ENCODE measurements around the gene SLC11A2. TPM values are rescaled to one million over a fixed set of nuclear protein-coding genes. Genes with fewer than 3 reads are reported as not detected.
"Not testable (repeated sequence)": the region's sequence is repeated elsewhere in the genome, so short reads cannot be mapped to it uniquely, and the experiment has no call there.

Gene SLC11A2
- total RNA-seq, 1 donor from 2014 or later = 31.6 TPM

GRCh38 chr12:50947933-50948626, 78.1 kb downstream of the SLC11A2 start:
- ATAC-seq = no peak

- no peak for ATAC-seq
These were observed 88.5 kb downstream of the SLC11A2 start for GRCh38 chr12:50937653-50938052.

- no peak for ATAC-seq
These were observed 89.2 kb downstream of the SLC11A2 start for GRCh38 chr12:50936821-50937530.

GRCh38 chr12:50934981-50935807, 91.0 kb downstream of the SLC11A2 start:
- peak; percentile 61 for ATAC-seq

GRCh38 chr12:50934371-50934851, 91.8 kb downstream of the SLC11A2 start:
- peak; percentile 49 for ATAC-seq

GRCh38 chr12:50933459-50934124, 92.6 kb downstream of the SLC11A2 start:
- ATAC-seq = no peak

- ATAC-seq = no peak
These were observed 93.3 kb downstream of the SLC11A2 start for GRCh38 chr12:50932787-50933280.

GRCh38 chr12:50930477-50930876, 95.7 kb downstream of the SLC11A2 start:
- not testable (repeated sequence) for ATAC-seq

GRCh38 chr12:50929831-50930230, 96.4 kb downstream of the SLC11A2 start:
- no peak for ATAC-seq

Other genes starting within 250 kb of the SLC11A2 start
- not detected for gene TMPRSS12, start 183.5 kb downstream of the SLC11A2 start, total RNA-seq
- not detected for gene HIGD1C, start 73.8 kb downstream of the SLC11A2 start, total RNA-seq
- 32.8 TPM for gene LETMD1, start 21.9 kb upstream of the SLC11A2 start, total RNA-seq
- gene CSRNP2, start 57.2 kb upstream of the SLC11A2 start, total RNA-seq = 12.2 TPM
- gene TFCP2, start 146.8 kb upstream of the SLC11A2 start, total RNA-seq = 19.0 TPM
- gene POU6F1, start 191.7 kb upstream of the SLC11A2 start, total RNA-seq = 2.9 TPM
- gene DAZAP2, start 212.4 kb upstream of the SLC11A2 start, total RNA-seq = 109 TPM
- gene SMAGP, start 244.0 kb upstream of the SLC11A2 start, total RNA-seq = 96.2 TPM